Caco-2 (cell line): Measurements from ENCODE around the gene OS9. TPM values are rescaled to one million over a fixed set of nuclear protein-coding genes. Genes with fewer than 3 reads are reported as not detected.

Experiments used
- BruUV-seq: library from RNA; stranded (reverse); fragments of 400-500 nt; replicated peaks from 2 replicates; lab custom pipeline; 2021; lab: Mats Ljungman, UMichigan
- CTCF ChIA-PET: fragments of 300-600 bp; sonication (Branson Sonifier 250); formaldehyde crosslinking; loops from one replicate; lab custom pipeline; 2022; ENCODE audit warnings: antibody characterized with exemption; lab: Charles Lee
- POLR2A ChIA-PET: fragments of 300-600 bp; sonication (Branson Sonifier 250); formaldehyde crosslinking; loops from one replicate; lab custom pipeline; 2022; ENCODE audit warnings: antibody characterized with exemption; lab: Charles Lee
- DNase-seq, 2 experiments: peaks; one replicate each; pipeline versions ENCODE4 v3.0.0 to v3.0.0-alpha.2; 2020 to 2022
- H3K27me3 ChIP-seq: replicated peaks from 2 replicates; pipeline ENCODE4 v1.6.0; 2011; ENCODE audit warnings: low read length; ENCODE audit not compliant: control insufficient read depth, insufficient read depth
- H3K36me3 ChIP-seq: 2 replicates; pipeline ENCODE4 v1.5.1; 2011; ENCODE audit warnings: low read length; ENCODE audit not compliant: control insufficient read depth, insufficient read depth
- H3K4me1 ChIP-seq: fragments of 250-450 bp; sonication (Bioruptor Pico); 2 replicates; pipeline ENCODE4 v1.5.1; 2020; ENCODE audit warnings: mild to moderate bottlenecking
- H3K4me3 ChIP-seq: 2 replicates; pipeline ENCODE4 v1.5.1; 2011; ENCODE audit warnings: low read depth, mild to moderate bottlenecking, control low read depth, low read length
- H3K9me3 ChIP-seq: fragments of 250-450 bp; sonication (Bioruptor Pico); 2 replicates; pipeline ENCODE4 v1.5.1; 2020; ENCODE audit warnings: mild to moderate bottlenecking, moderate library complexity
- H3K27ac Mint-ChIP-seq: one replicate; pipeline ENCODE4 v1.8.0; 2022; ENCODE audit warnings: mixed read lengths; ENCODE audit not compliant: unreplicated experiment
- H3K27me3 Mint-ChIP-seq: one replicate; pipeline ENCODE4 v1.8.0; 2022; ENCODE audit warnings: mixed read lengths; ENCODE audit not compliant: insufficient read depth, unreplicated experiment
- H3K36me3 Mint-ChIP-seq: one replicate; pipeline ENCODE4 v1.8.0; 2022; ENCODE audit warnings: mild to moderate bottlenecking, mixed read lengths; ENCODE audit not compliant: insufficient read depth, unreplicated experiment
- H3K4me1 Mint-ChIP-seq: one replicate; pipeline ENCODE4 v1.8.0; 2022; ENCODE audit warnings: low read depth, mixed read lengths; ENCODE audit not compliant: unreplicated experiment
- H3K4me3 Mint-ChIP-seq: one replicate; pipeline ENCODE4 v1.8.0; 2022; ENCODE audit warnings: mild to moderate bottlenecking, moderate library complexity, mixed read lengths; ENCODE audit not compliant: unreplicated experiment
- H3K9me3 Mint-ChIP-seq: one replicate; pipeline ENCODE4 v1.8.0; 2022; ENCODE audit warnings: mixed read lengths; ENCODE audit not compliant: unreplicated experiment
- CTCF ChIP-seq, 2 experiments: fragments of 200-600 bp in 1 of 2; IDR thresholded peaks; 1 replicate in 1 of 2; 2 replicates in 1 of 2; pipeline versions ENCODE4 v1.5.1 to v1.8.0; 2011 to 2022; ENCODE audit warnings: antibody characterized with exemption in 1 of 2, control low read depth in 1 of 2, inconsistent platforms in 1 of 2, low read depth in 1 of 2, low read length in 1 of 2, mild to moderate bottlenecking in 1 of 2, moderate library complexity in 1 of 2; ENCODE audit not compliant: insufficient read depth in 1 of 2, severe bottlenecking in 1 of 2, unreplicated experiment in 1 of 2
- intact Hi-C: fragments of 100-400 bp; cut with micrococcal nuclease; formaldehyde crosslinking; loops from one replicate; pipeline ENCODE4 v1.10.0; 2022; ENCODE audit not compliant: unreplicated experiment
- total RNA-seq: library from RNA; stranded (reverse); gene quantifications from 2 replicates; pipeline ENCODE4 v1.2.3, GENCODE V29; 2022

Gene OS9
- total RNA-seq, 1 experiment from 2014 or later = 182 TPM

GRCh38 chr12:57759360-57759980, 65.5 kb downstream of the OS9 start:
- Mint-ChIP-seq H3K4me1 (peaks cover 12% of the 10 kb centered on the region), H3K9me3 (no peaks in the 10 kb centered on the region), H3K27ac (no peak overlapping the region), H3K4me3 (no peak overlapping the region), H3K36me3 (peaks cover 2% of the 10 kb centered on the region), H3K27me3 (no peaks in the 10 kb centered on the region)
- Histone ChIP-seq H3K27me3 (no peaks in the 10 kb centered on the region), H3K4me3 (no peak overlapping the region), H3K36me3 (no peaks in the 10 kb centered on the region), H3K4me1 (0 out of 2 replicates have a peak, but pooled peaks cover 8% of the 10 kb centered on the region), H3K9me3 (no peaks in the 10 kb centered on the region)
- intact Hi-C loops = no loop called here
- peak; percentile 39 to 61 for TF ChIP-seq CTCF (IDR thresholded peaks at IDR 0.05; ENCODE audit: insufficient read depth in 1 of 2, low read depth in 1 of 2, low read length in 1 of 2, severe bottlenecking in 1 of 2, unreplicated experiment in 1 of 2)
- ChIA-PET CTCF (interaction anchor here (0.7 to 1.2 kb wide), 6 partner anchors 13 to 138 kb away, joined by 3 to 9 read pairs (median 6); partner anchors contain the start of genes EEF1AKMT3, METTL1 and TSPAN31), POLR2A (interaction anchor here (0.8 kb wide), 1 partner anchor 182 kb away, joined by 3 read pairs; the partner anchor contains the start of gene ATP23)
- DNase-seq = peak in 1 of 2 experiments; percentile 38
- no TSS peak for BruUV-seq

GRCh38 chr12:57760347-57760982, 66.5 kb downstream of the OS9 start:
- H3K36me3 ChIP-seq = no peaks in the 10 kb centered on the region
- Mint-ChIP-seq H3K4me3 (no peak overlapping the region), H3K9me3 (no peaks in the 10 kb centered on the region), H3K4me1 (peaks cover 7% of the 10 kb centered on the region), H3K36me3 (no peaks in the 10 kb centered on the region), H3K27me3 (no peaks in the 10 kb centered on the region), H3K27ac (no peak overlapping the region)
- DNase-seq = no peak
- no peaks in the 10 kb centered on the region for H3K27me3 ChIP-seq
- 0 out of 2 replicates have a peak, but pooled peaks cover 7% of the 10 kb centered on the region for H3K4me1 ChIP-seq
- CTCF ChIA-PET = interaction anchor here (1.0 kb wide), 1 partner anchor 12 kb away, joined by 6 read pairs; the partner anchor contains the start of genes EEF1AKMT3 and METTL1
- no peak for TF ChIP-seq CTCF (IDR thresholded peaks at IDR 0.05; ENCODE audit: insufficient read depth in 1 of 2, low read depth in 1 of 2, low read length in 1 of 2, severe bottlenecking in 1 of 2, unreplicated experiment in 1 of 2)
- POLR2A ChIA-PET = no interaction called here
- BruUV-seq = no TSS peak
- no peak overlapping the region for H3K4me3 ChIP-seq
- H3K9me3 ChIP-seq = no peaks in the 10 kb centered on the region
- intact Hi-C loops = no loop called here

- Histone ChIP-seq H3K27me3 (no peaks in the 10 kb centered on the region), H3K4me1 (0 out of 2 replicates have a peak, but pooled peaks cover 1% of the 10 kb centered on the region), H3K36me3 (no peaks in the 10 kb centered on the region), H3K4me3 (no peak overlapping the region), H3K9me3 (no peaks in the 10 kb centered on the region)
- POLR2A ChIA-PET = interaction anchor here (0.5 kb wide), 1 partner anchor 29 kb away, joined by 4 read pairs; no protein-coding TSS in a partner anchor
- CTCF ChIA-PET = no interaction called here
- peaks cover 7% of the 10 kb centered on the region for H3K4me1 Mint-ChIP-seq
- intact Hi-C loops = no loop called here
- no peaks in the 10 kb centered on the region for H3K9me3 Mint-ChIP-seq
- H3K27ac Mint-ChIP-seq = no peak overlapping the region
- no peak for TF ChIP-seq CTCF (IDR thresholded peaks at IDR 0.05; ENCODE audit: insufficient read depth in 1 of 2, low read depth in 1 of 2, low read length in 1 of 2, severe bottlenecking in 1 of 2, unreplicated experiment in 1 of 2)
- DNase-seq = no peak
- H3K36me3 Mint-ChIP-seq = peaks cover 3% of the 10 kb centered on the region
- no TSS peak for BruUV-seq
- H3K27me3 Mint-ChIP-seq = no peaks in the 10 kb centered on the region
- no peak overlapping the region for H3K4me3 Mint-ChIP-seq
These were observed 67.6 kb downstream of the OS9 start for GRCh38 chr12:57761391-57761998.
